B cell (primary cell): ENCODE data around the gene SC5D. TPM values are rescaled to one million over a fixed set of nuclear protein-coding genes. Genes with fewer than 3 reads are reported as not detected.

Source experiments
- ATAC-seq: fragments of 200-7000 bp; cut with Tn5 transposase; one replicate; pipeline ENCODE4 v1.10.0; 2021; ENCODE audit warnings: low read depth, mild to moderate bottlenecking, moderate number of reproducible peaks, moderate library complexity
- CTCF ChIA-PET: fragments of 350-600 bp; sonication (Branson Sonifier 250); formaldehyde crosslinking; loops from one replicate; lab custom pipeline; 2021; ENCODE audit warnings: antibody characterized with exemption, inconsistent platforms; lab: Charles Lee
- POLR2A ChIA-PET: fragments of 350-600 bp; sonication (Branson Sonifier 250); formaldehyde crosslinking; loops from one replicate; lab custom pipeline; 2021; ENCODE audit warnings: antibody characterized with exemption; lab: Charles Lee
- DNase-seq: peaks from one replicate; pipeline ENCODE4 v3.0.0; 2013
- H2AFZ ChIP-seq: 2 replicates; pipeline ENCODE4 v1.6.1; 2012; ENCODE audit warnings: mild to moderate bottlenecking, low read depth, low read length; ENCODE audit not compliant: insufficient read depth, poor library complexity, severe bottlenecking
- H3K27ac ChIP-seq, 2 donors: 1 replicate in 1 of 2; 2 replicates in 1 of 2; pipeline ENCODE4 v1.5.1; 2012 to 2013; ENCODE audit warnings: low read length in 2 of 2, mild to moderate bottlenecking in 2 of 2, moderate library complexity in 1 of 2
- H3K27me3 ChIP-seq, 4 experiments: fragments of 200-600 bp in 1 of 4; sonication (generic) in 1 of 4; replicated peaks in 1 of 4; 1 replicate in 2 of 4; 2 replicates in 2 of 4; pipeline versions ENCODE4 v1.6.1 to v1.7.0; 2013 to 2016; ENCODE audit warnings: low read length in 3 of 4, mild to moderate bottlenecking in 2 of 4, mixed read lengths in 1 of 4, moderate library complexity in 1 of 4; ENCODE audit not compliant: insufficient read depth in 4 of 4, control insufficient read depth in 3 of 4; ENCODE audit errors: control extremely low read depth in 1 of 4
- H3K36me3 ChIP-seq, 2 experiments: replicated peaks in 1 of 2; 1 replicate in 1 of 2; 2 replicates in 1 of 2; pipeline versions ENCODE4 v1.6.1 to v1.7.1; 2013; ENCODE audit warnings: low read length in 1 of 2; ENCODE audit not compliant: insufficient read depth in 2 of 2, control insufficient read depth in 1 of 2; ENCODE audit errors: control extremely low read depth in 1 of 2, extremely low read depth in 1 of 2
- H3K4me1 ChIP-seq, 2 donors: fragments of 200-600 bp in 1 of 2; sonication (generic) in 1 of 2; 1 replicate in 1 of 2; 2 replicates in 1 of 2; pipeline versions ENCODE4 v1.5.1 to v1.6.1; 2013 to 2017; ENCODE audit warnings: low read length in 2 of 2; ENCODE audit not compliant: control insufficient read depth in 2 of 2, insufficient read depth in 2 of 2
- H3K4me2 ChIP-seq: replicated peaks from 2 replicates; pipeline ENCODE3; 2012; ENCODE audit warnings: mild to moderate bottlenecking, low read depth, low read length; ENCODE audit not compliant: poor library complexity, severe bottlenecking
- H3K4me3 ChIP-seq, 5 experiments: fragments of 200-600 bp in 1 of 5; sonication (generic) in 1 of 5; 1 replicate in 3 of 5; 2 replicates in 2 of 5; pipeline versions ENCODE4 v1.5.1 to v1.7.0; 2011 to 2016; ENCODE audit warnings: low read length in 4 of 5, mild to moderate bottlenecking in 4 of 5, low read depth in 2 of 5, control low read depth in 1 of 5, moderate library complexity in 1 of 5; ENCODE audit not compliant: insufficient read depth in 1 of 5; ENCODE audit errors: control extremely low read depth in 1 of 5, extremely low read depth in 1 of 5
- H3K79me2 ChIP-seq: fragments of 200-600 bp; sonication (generic); one replicate; pipeline ENCODE4 v1.6.0; 2016; ENCODE audit warnings: low read length; ENCODE audit not compliant: control insufficient read depth, insufficient read depth
- H3K9ac ChIP-seq: fragments of 200-600 bp; sonication (generic); 2 replicates; pipeline ENCODE4 v1.6.1; 2017; ENCODE audit warnings: mild to moderate bottlenecking, low read length, moderate library complexity
- H3K9me3 ChIP-seq, 3 donors: one replicate each; pipeline versions ENCODE4 v1.6.1 to v1.7.1; 2013; ENCODE audit warnings: low read length in 2 of 3; ENCODE audit not compliant: control insufficient read depth in 2 of 3, insufficient read depth in 1 of 3; ENCODE audit errors: control extremely low read depth in 1 of 3
- H4K20me1 ChIP-seq: 2 replicates; pipeline ENCODE4 v1.6.0; 2012; ENCODE audit warnings: mild to moderate bottlenecking, low read length; ENCODE audit not compliant: insufficient read depth, control insufficient read depth, poor library complexity, severe bottlenecking
- H3K27ac Mint-ChIP-seq: one replicate; pipeline ENCODE4 v1.8.0; 2021; ENCODE audit warnings: mixed read lengths
- H3K27me3 Mint-ChIP-seq: one replicate; pipeline ENCODE4 v1.8.0; 2021; ENCODE audit warnings: mixed read lengths
- H3K4me1 Mint-ChIP-seq: one replicate; pipeline ENCODE4 v1.8.0; 2021; ENCODE audit warnings: mixed read lengths
- H3K4me3 Mint-ChIP-seq: one replicate; pipeline ENCODE4 v1.8.0; 2021; ENCODE audit warnings: mixed read lengths
- H3K9me3 Mint-ChIP-seq: one replicate; pipeline ENCODE4 v1.8.0; 2022; ENCODE audit warnings: mixed read lengths; ENCODE audit not compliant: insufficient read depth
- CTCF ChIP-seq: fragments of 200-600 bp; IDR thresholded peaks from one replicate; pipeline ENCODE4 v1.8.0; 2022; ENCODE audit warnings: antibody characterized with exemption, mild to moderate bottlenecking
- EZH2 ChIP-seq: IDR thresholded peaks from 2 replicates; pipeline ENCODE4 v1.6.1; 2012; ENCODE audit warnings: borderline replicate concordance, low read depth, mild to moderate bottlenecking, moderate library complexity, low read length; ENCODE audit not compliant: insufficient read depth, poor library complexity, severe bottlenecking
- WGBS: methylation state at CpG from one replicate; pipeline ENCODE4 v1.1.5; 2013; ENCODE audit warnings: missing lambda C conversion rate; ENCODE audit not compliant: insufficient coverage; 5-methylcytosine and 5-hydroxymethylcytosine counted together
- intact Hi-C: fragments of 100-400 bp; cut with micrococcal nuclease; formaldehyde crosslinking; loops from one replicate; pipeline ENCODE4 v1.10.0; 2022
- polyA plus RNA-seq: library from polyadenylated mRNA; depleted of rRNA; stranded (reverse); fragments of >200 nt; gene quantifications from 2 replicates; pipeline ENCODE4 v1.2.3, GENCODE V29; 2012
- total RNA-seq, 2 donors: library from RNA; stranded (reverse); fragments of 120-200 nt in 1 of 2; gene quantifications; 1 replicate in 1 of 2; 2 replicates in 1 of 2; pipeline versions ENCODE4 v1.2.3 to v1.2.4, GENCODE V29; 2013 to 2022

Gene SC5D
- total and polyA plus RNA-seq, 2 donors (not counting 1 experiment from before 2014, with no cell fraction given): 15.2 to 54.8 TPM

GRCh38 chr11:121348220-121348875 is 55.8 kb downstream of the SC5D start:
- TF ChIP-seq EZH2 (no peak), CTCF (no peak)
- H3K4me3 Mint-ChIP-seq: no peak overlapping the region
- H3K27ac Mint-ChIP-seq: no peak overlapping the region
- ATAC-seq (no peak), DNase-seq (no peak)
- H3K27me3 Mint-ChIP-seq: no peaks in the 10 kb centered on the region
- no peaks in the 10 kb centered on the region for H4K20me1 ChIP-seq
- no peak overlapping the region for H3K4me3 ChIP-seq
- H3K4me1 ChIP-seq: peaks cover 0 to 2% of the 10 kb centered on the region in 2 donors
- no peaks in the 10 kb centered on the region for H3K36me3 ChIP-seq
- intact Hi-C loops: no loop called here
- CTCF ChIA-PET: no interaction called here
- H3K4me2 ChIP-seq: no peak overlapping the region
- H3K27ac ChIP-seq: no peak overlapping the region
- H3K79me2 ChIP-seq: no peaks in the 10 kb centered on the region
- no peaks in the 10 kb centered on the region for H3K9me3 Mint-ChIP-seq
- H3K9me3 ChIP-seq: no peaks in the 10 kb centered on the region
- H2AFZ ChIP-seq: no peak overlapping the region
- no peak overlapping the region for H3K9ac ChIP-seq
- POLR2A ChIA-PET: no interaction called here
- peaks cover 2% of the 10 kb centered on the region for H3K4me1 Mint-ChIP-seq
- peaks cover 0 to 3% (median 0%) of the 10 kb centered on the region in 4 experiments for H3K27me3 ChIP-seq
- 100% methylated on average over 1 of the region's 7 CpGs for WGBS

- Histone ChIP-seq H3K4me1 (peaks cover 0 to 2% of the 10 kb centered on the region in 2 donors), H3K4me2 (no peak overlapping the region), H3K27ac (no peak overlapping the region), H3K27me3 (peaks cover 0 to 3% (median 0%) of the 10 kb centered on the region in 4 experiments), H3K9ac (no peak overlapping the region), H3K36me3 (no peaks in the 10 kb centered on the region), H3K79me2 (no peaks in the 10 kb centered on the region), H3K9me3 (no peaks in the 10 kb centered on the region), H4K20me1 (no peaks in the 10 kb centered on the region), H3K4me3 (no peak overlapping the region), H2AFZ (no peak overlapping the region)
- Mint-ChIP-seq H3K27ac (no peak overlapping the region), H3K4me3 (no peak overlapping the region), H3K4me1 (peaks cover 2% of the 10 kb centered on the region), H3K9me3 (no peaks in the 10 kb centered on the region), H3K27me3 (no peaks in the 10 kb centered on the region)
- DNase-seq (no peak), ATAC-seq (no peak)
- CTCF ChIA-PET: no interaction called here
- no peak for TF ChIP-seq CTCF
- POLR2A ChIA-PET: no interaction called here
- no CpG with 5 or more reads among the region's 1 CpG for WGBS
- intact Hi-C loops: no loop called here
Observed at GRCh38 chr11:121349790-121350189, 57.2 kb downstream of the SC5D start.
